Muscle of leg (tissue), 11 donors: Measurements from ENCODE around the gene RHO. TPM values are rescaled to one million over a fixed set of nuclear protein-coding genes. Genes with fewer than 3 reads are reported as not detected.

Source experiments
- DNase-seq: peaks from one replicate; pipeline ENCODE4 v3.0.0; 2013
- H3K27ac ChIP-seq: one replicate; pipeline ENCODE4 v1.5.1; 2013; ENCODE audit warnings: mild to moderate bottlenecking, low read length, control low read depth
- H3K27me3 ChIP-seq: one replicate; pipeline ENCODE4 v1.6.1; 2013; ENCODE audit warnings: low read length; ENCODE audit not compliant: control insufficient read depth, insufficient read depth
- H3K36me3 ChIP-seq: one replicate; pipeline ENCODE4 v1.6.1; 2013; ENCODE audit warnings: low read length; ENCODE audit not compliant: control insufficient read depth, insufficient read depth
- H3K4me1 ChIP-seq: one replicate; pipeline ENCODE4 v1.6.1; 2013; ENCODE audit warnings: low read length; ENCODE audit not compliant: control insufficient read depth, insufficient read depth
- H3K4me3 ChIP-seq: one replicate; pipeline ENCODE4 v1.5.1; 2013; ENCODE audit warnings: low read length, control low read depth
- H3K9me3 ChIP-seq: replicated peaks from 2 replicates; pipeline ENCODE4 v1.6.1; 2013; ENCODE audit warnings: low read depth, low read length; ENCODE audit not compliant: control insufficient read depth
- WGBS: methylation state at CpG from one replicate; pipeline ENCODE4 v1.1.5; 2013; ENCODE audit warnings: missing lambda C conversion rate; ENCODE audit not compliant: insufficient coverage; 5-methylcytosine and 5-hydroxymethylcytosine counted together
- polyA plus RNA-seq, 8 donors: library from polyadenylated mRNA; unstranded; fragments of 120-200 nt; gene quantifications; one replicate each; pipeline versions ENCODE4 v1.2.1 to v1.2.3, GENCODE V29; 2013; ENCODE audit warnings: inconsistent platforms in 1 of 8, low replicate concordance in 1 of 8; ENCODE audit not compliant: insufficient read length in 8 of 8, insufficient read depth in 1 of 8
- total RNA-seq: library from RNA; stranded (reverse); fragments of 120-200 nt; gene quantifications from one replicate; pipeline ENCODE4 v1.2.4, GENCODE V29; 2013

The RHO gene
- total and polyA plus RNA-seq, 9 donors = 0.04 to 0.10 (median 0.06) TPM; not detected in 5

- H3K27me3 ChIP-seq = peaks cover 3% of the 10 kb centered on the region
- H3K27ac ChIP-seq = no peak overlapping the region
- DNase-seq = no peak
- WGBS = no CpG with 5 or more reads among the region's 3 CpGs
- H3K4me3 ChIP-seq = no peak overlapping the region
- H3K36me3 ChIP-seq = no peaks in the 10 kb centered on the region
- no peaks in the 10 kb centered on the region for H3K9me3 ChIP-seq
- H3K4me1 ChIP-seq = peaks cover 16% of the 10 kb centered on the region
These were observed 21.4 kb downstream of the RHO start for GRCh38 chr3:129549805-129550204.

DNA sequence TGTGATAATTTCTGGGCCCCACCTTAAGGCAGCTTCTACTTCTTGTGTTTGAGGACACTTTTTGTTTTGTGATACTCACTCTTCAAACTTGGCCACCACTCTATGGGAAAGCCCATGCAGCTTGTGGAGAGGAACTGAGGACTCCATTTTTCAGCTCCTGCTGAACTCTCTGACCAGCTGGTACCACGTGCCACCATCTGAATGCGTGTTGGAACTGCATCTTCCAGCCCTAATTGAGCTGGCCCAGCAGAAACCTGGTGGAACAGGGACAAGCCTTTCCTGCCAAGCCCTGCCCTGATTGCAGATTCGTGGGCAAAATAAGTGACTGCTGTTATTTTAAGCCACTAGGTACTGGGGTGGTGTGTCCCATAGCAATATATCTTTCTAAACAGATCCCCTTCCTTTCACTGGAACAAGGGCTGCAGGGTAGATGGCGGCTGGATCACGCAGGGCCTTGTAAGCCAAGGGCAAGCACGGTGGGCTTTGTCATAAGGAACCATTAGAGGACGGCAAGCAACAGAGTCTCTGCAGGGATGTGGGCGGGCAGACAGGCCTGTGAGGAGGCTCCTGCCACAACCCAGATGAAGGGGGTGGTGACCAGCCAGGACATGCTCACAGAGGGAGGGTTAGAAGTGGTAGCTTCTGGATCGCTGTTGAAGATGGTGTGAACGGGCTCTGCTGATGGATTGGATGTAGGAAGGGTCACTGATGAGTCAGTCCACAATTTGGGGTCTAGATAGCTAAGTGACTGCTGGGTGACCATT, 24.0 kb downstream of the RHO start:
- no peaks in the 10 kb centered on the region for H3K9me3 ChIP-seq
- H3K4me3 ChIP-seq = no peak overlapping the region
- peaks cover 43% of the 10 kb centered on the region for H3K4me1 ChIP-seq
- no peak for DNase-seq
- H3K36me3 ChIP-seq = peaks cover 9% of the 10 kb centered on the region
- no peak overlapping the region for H3K27ac ChIP-seq
- peaks cover 3% of the 10 kb centered on the region for H3K27me3 ChIP-seq
- 71% methylated on average over 7 of the region's 10 CpGs for WGBS

- Histone ChIP-seq H3K9me3 (no peaks in the 10 kb centered on the region), H3K27me3 (peaks cover 3% of the 10 kb centered on the region), H3K36me3 (peaks cover 16% of the 10 kb centered on the region), H3K27ac (no peak overlapping the region), H3K4me1 (peaks cover 50% of the 10 kb centered on the region), H3K4me3 (no peak overlapping the region)
- WGBS = 73% methylated on average over 2 of the region's 6 CpGs
- no peak for DNase-seq
These were observed 24.7 kb downstream of the RHO start for GRCh38 chr3:129553171-129553570.

GRCh38 chr3:129553719-129554118, 25.3 kb downstream of the RHO start:
- Histone ChIP-seq H3K4me3 (no peak overlapping the region), H3K36me3 (peaks cover 19% of the 10 kb centered on the region), H3K9me3 (no peaks in the 10 kb centered on the region), H3K27me3 (peaks cover 3% of the 10 kb centered on the region), H3K4me1 (peaks cover 55% of the 10 kb centered on the region), H3K27ac (no peak overlapping the region)
- DNase-seq = no peak
- WGBS = 45% methylated on average over 10 of the region's 15 CpGs

DNA sequence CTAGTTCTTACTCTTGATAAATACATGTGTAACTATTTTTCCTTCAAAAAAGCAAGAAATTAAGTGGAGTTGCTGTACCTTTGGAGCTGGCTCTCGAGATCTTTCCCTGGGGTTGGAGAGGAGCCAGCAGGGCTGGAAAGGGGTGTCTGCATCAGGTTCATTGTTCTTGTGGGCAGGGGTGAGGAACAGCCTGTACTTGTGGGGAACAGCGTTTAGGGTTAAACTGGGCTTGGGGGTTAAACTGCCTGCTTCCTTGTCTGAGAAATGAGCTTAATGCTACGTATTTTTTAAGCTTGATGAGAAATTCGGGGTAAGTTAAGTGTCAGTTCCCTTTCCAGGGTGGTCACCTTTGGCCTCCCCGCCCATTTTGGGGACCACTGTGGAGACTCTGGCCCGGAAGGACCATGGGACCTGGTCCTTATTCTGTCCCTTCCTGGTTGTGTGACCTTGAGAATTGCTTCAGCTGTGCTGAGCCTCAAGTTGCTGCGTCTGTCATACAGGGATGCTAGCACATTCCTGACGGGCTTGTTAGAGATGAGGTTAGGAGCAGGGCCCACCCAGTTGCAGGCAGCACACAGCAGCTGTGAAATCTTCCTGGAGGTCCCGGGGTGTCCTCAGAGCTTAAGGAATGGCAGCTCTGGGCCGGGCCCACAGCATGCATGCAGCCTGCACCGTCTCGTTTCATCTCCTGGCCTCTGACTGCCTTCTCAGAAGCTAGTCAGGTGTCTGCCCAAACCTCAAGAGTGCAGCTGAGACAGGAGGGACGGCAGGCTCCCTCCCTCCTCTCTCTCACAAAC, 26.1 kb downstream of the RHO start:
- Histone ChIP-seq H3K27me3 (peaks cover 3% of the 10 kb centered on the region), H3K9me3 (no peaks in the 10 kb centered on the region), H3K4me3 (no peak overlapping the region), H3K27ac (peak overlapping the region; percentile 62), H3K36me3 (peaks cover 27% of the 10 kb centered on the region), H3K4me1 (peaks cover 63% of the 10 kb centered on the region)
- 33% methylated on average over 13 of the region's 13 CpGs for WGBS
- peak; percentile 54 for DNase-seq

GRCh38 chr3:129555153-129555550, 26.7 kb downstream of the RHO start:
- Histone ChIP-seq H3K36me3 (peaks cover 33% of the 10 kb centered on the region), H3K9me3 (no peaks in the 10 kb centered on the region), H3K4me1 (peaks cover 69% of the 10 kb centered on the region), H3K27ac (peak overlapping the region; percentile 62), H3K4me3 (no peak overlapping the region), H3K27me3 (peaks cover 3% of the 10 kb centered on the region)
- DNase-seq = no peak
- 63% methylated on average over 5 of the region's 15 CpGs for WGBS

- H3K36me3 ChIP-seq = peaks cover 35% of the 10 kb centered on the region
- WGBS = 62% methylated on average over 10 of the region's 18 CpGs
- H3K9me3 ChIP-seq = no peaks in the 10 kb centered on the region
- H3K27me3 ChIP-seq = peaks cover 3% of the 10 kb centered on the region
- H3K27ac ChIP-seq = peak overlapping the region; percentile 62
- no peak overlapping the region for H3K4me3 ChIP-seq
- DNase-seq = no peak
- peaks cover 76% of the 10 kb centered on the region for H3K4me1 ChIP-seq
These were observed 27.3 kb downstream of the RHO start for GRCh38 chr3:129555616-129556357.

DNA sequence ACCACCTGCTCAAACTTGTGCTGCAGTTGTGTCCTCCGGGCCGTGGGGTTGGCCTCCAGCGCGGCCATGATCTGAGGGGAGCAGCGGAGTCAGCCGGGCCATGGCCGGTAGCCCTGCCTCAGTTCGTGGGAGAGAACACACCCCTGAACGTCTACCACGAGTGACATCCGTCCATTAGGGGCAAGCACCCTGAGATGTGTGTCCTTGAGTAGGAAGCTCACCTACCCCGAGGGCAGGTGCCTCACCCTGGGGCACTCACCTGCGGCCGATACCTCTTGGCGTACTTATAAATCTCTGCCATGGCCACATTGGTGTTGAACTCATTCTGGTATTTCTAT, 27.9 kb downstream of the RHO start:
- peaks cover 81% of the 10 kb centered on the region for H3K4me1 ChIP-seq

GRCh38 chr3:129556890-129557547, 28.6 kb downstream of the RHO start:
- Histone ChIP-seq H3K4me3 (no peak overlapping the region), H3K27me3 (peaks cover 3% of the 10 kb centered on the region), H3K4me1 (peaks cover 88% of the 10 kb centered on the region), H3K27ac (peak overlapping the region; percentile 11), H3K36me3 (peaks cover 38% of the 10 kb centered on the region), H3K9me3 (no peaks in the 10 kb centered on the region)
- 59% methylated on average over 28 of the region's 31 CpGs for WGBS
- no peak for DNase-seq

More for the DNA sequence above, 27.9 kb downstream of the RHO start:
- Histone ChIP-seq H3K36me3 (peaks cover 35% of the 10 kb centered on the region), H3K9me3 (no peaks in the 10 kb centered on the region), H3K27me3 (peaks cover 3% of the 10 kb centered on the region), H3K4me3 (no peak overlapping the region), H3K27ac (no peak overlapping the region)
- no peak for DNase-seq
- WGBS = 94% methylated on average over 12 of the region's 15 CpGs
